H1 (cell line): ENCODE data around the gene WDR35.

ENCODE experiments used
- BRCA1 ChIP-seq: IDR thresholded peaks from 2 replicates; pipeline ENCODE4 v1.6.1; 2012; ENCODE audit warnings: low read depth, low read length, improper control_type of control experiment
- GABPA ChIP-seq: IDR thresholded peaks from 2 replicates; pipeline ENCODE4 v1.6.1; 2011; ENCODE audit warnings: mild to moderate bottlenecking, low read length, moderate library complexity, borderline replicate concordance; ENCODE audit not compliant: insufficient read depth
- JUND ChIP-seq: IDR thresholded peaks from 2 replicates; pipeline ENCODE4 v1.6.1; 2011; ENCODE audit warnings: mild to moderate bottlenecking, improper control_type of control experiment, low read length
- POLR2A ChIP-seq, 2 experiments: IDR thresholded peaks; 1 replicate in 1 of 2; 2 replicates in 1 of 2; pipeline ENCODE4 v1.6.1; 2011; ENCODE audit warnings: low read depth in 2 of 2, low read length in 2 of 2, mild to moderate bottlenecking in 2 of 2; ENCODE audit errors: control extremely low read depth in 1 of 2
- POLR2AphosphoS5 ChIP-seq: IDR thresholded peaks from 2 replicates; pipeline ENCODE4 v1.6.1; 2011; ENCODE audit warnings: low read depth, low read length
- RFX5 ChIP-seq: IDR thresholded peaks from 2 replicates; pipeline ENCODE4 v1.6.1; 2011; ENCODE audit warnings: low read depth, low read length, improper control_type of control experiment, borderline replicate concordance
- SP2 ChIP-seq: IDR thresholded peaks from 2 replicates; pipeline ENCODE4 v1.6.1; 2012; ENCODE audit warnings: mild to moderate bottlenecking, low read length, inconsistent platforms
- SRF ChIP-seq: IDR thresholded peaks from 2 replicates; pipeline ENCODE4 v1.6.1; 2011; ENCODE audit warnings: mild to moderate bottlenecking, low read depth, low read length, moderate library complexity
- TBP ChIP-seq: IDR thresholded peaks from 2 replicates; pipeline ENCODE4 v1.6.1; 2011; ENCODE audit warnings: low read depth, low read length, improper control_type of control experiment
- TF ChIP-seq, protein P1 (sequence below), 3 experiments: IDR thresholded peaks; 1 replicate in 2 of 3; 2 replicates in 1 of 3; pipeline versions ENCODE4 v1.5.1 to v1.6.1; 2011; ENCODE audit warnings: low read length in 3 of 3, mild to moderate bottlenecking in 3 of 3, inconsistent platforms in 2 of 3, low read depth in 1 of 3, moderate library complexity in 1 of 3; ENCODE audit not compliant: insufficient read depth in 1 of 3; ENCODE audit errors: control extremely low read depth in 1 of 3

DNA sequence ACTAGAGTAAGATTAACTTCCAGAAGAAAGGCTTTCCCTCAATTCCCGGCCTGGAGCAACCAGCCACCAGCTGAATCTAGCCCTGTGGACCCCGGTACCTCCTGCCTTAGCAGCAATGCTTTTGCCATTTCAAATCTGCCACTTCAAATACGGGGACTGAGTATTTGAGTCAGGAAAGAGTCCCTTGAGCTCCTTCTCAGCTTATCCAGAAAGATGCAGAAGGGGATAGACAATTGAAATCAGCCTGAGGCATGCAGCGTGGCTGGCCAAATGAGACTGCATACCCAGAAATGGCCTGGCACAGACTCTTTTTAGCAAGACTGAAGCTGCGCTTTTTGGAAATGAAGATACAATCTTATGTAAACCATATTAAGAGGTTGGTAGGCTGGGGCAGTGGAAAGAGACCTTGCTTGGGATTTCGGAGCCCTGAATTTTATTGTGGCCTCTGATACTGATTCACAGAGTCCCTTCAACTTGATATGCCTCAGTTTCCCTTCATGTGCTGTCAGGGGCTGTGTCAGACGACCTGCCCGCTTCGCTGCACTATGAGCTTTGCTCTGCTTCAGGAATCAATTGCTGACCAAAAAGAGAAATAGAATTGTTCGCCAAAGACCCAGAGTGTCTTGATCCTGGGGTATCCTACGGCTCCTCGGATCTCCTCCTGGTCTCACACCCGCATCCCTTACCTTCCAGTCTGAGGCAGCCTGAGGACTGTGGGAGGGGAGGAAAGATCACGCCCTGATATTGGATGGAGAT lies 21.5 kb upstream of the WDR35 start:
- no peak for TF ChIP-seq SP2
- no peak for TF ChIP-seq GABPA
- TF ChIP-seq TBP, result no peak
- TF ChIP-seq POLR2AphosphoS5, result no peak
- TF ChIP-seq, protein P1, sequence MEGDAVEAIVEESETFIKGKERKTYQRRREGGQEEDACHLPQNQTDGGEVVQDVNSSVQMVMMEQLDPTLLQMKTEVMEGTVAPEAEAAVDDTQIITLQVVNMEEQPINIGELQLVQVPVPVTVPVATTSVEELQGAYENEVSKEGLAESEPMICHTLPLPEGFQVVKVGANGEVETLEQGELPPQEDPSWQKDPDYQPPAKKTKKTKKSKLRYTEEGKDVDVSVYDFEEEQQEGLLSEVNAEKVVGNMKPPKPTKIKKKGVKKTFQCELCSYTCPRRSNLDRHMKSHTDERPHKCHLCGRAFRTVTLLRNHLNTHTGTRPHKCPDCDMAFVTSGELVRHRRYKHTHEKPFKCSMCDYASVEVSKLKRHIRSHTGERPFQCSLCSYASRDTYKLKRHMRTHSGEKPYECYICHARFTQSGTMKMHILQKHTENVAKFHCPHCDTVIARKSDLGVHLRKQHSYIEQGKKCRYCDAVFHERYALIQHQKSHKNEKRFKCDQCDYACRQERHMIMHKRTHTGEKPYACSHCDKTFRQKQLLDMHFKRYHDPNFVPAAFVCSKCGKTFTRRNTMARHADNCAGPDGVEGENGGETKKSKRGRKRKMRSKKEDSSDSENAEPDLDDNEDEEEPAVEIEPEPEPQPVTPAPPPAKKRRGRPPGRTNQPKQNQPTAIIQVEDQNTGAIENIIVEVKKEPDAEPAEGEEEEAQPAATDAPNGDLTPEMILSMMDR (IDR thresholded peaks at IDR 0.05; ENCODE audit: control extremely low read depth in 1 of 3, insufficient read depth in 1 of 3, low read depth in 1 of 3, low read length in 3 of 3), result no peak
- TF ChIP-seq SRF, result no peak
- no peak for TF ChIP-seq JUND
- TF ChIP-seq BRCA1, result no peak
- no peak for TF ChIP-seq RFX5
- no peak for TF ChIP-seq POLR2A (IDR thresholded peaks at IDR 0.05; ENCODE audit: control extremely low read depth in 1 of 2, low read depth in 2 of 2, low read length in 2 of 2)
